ENCODE data around the gene HEATR5A.

DNA sequence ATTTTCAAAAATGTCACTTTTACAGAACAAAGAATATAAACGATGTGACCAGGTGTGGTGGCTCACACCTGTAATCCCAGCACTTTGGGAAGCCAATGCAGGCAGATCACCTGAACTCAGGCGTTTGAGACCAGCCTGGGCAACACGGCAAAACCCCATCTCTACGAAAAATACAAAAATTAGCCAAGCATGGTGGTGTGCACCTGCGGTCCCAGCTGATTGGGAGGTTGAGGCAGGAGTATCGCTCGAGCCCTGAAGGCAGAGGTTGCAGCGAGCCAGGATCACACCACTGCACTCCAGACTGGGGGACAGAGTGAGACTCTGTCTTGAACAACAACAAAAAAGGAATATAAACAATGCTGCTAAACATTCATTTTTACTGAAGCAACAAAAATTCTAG is 15.2 kb downstream of the HEATR5A start:
- no peak for TF ChIP-seq CTCF (IDR thresholded peaks at IDR 0.05)
- TF ChIP-seq POLR2A (IDR thresholded peaks at IDR 0.05), result no peak
